Caco-2 (cell line): ENCODE results near the gene HMCES. TPM values are rescaled to one million over a fixed set of nuclear protein-coding genes. Genes with fewer than 3 reads are reported as not detected.

Experiments
- BruUV-seq: library from RNA; stranded (reverse); fragments of 400-500 nt; replicated peaks from 2 replicates; lab custom pipeline; 2021; lab: Mats Ljungman, UMichigan
- CTCF ChIA-PET: fragments of 300-600 bp; sonication (Branson Sonifier 250); formaldehyde crosslinking; loops from one replicate; lab custom pipeline; 2022; ENCODE audit warnings: antibody characterized with exemption; lab: Charles Lee
- POLR2A ChIA-PET: fragments of 300-600 bp; sonication (Branson Sonifier 250); formaldehyde crosslinking; loops from one replicate; lab custom pipeline; 2022; ENCODE audit warnings: antibody characterized with exemption; lab: Charles Lee
- DNase-seq, 2 experiments: peaks; one replicate each; pipeline versions ENCODE4 v3.0.0 to v3.0.0-alpha.2; 2020 to 2022
- H3K27me3 ChIP-seq: replicated peaks from 2 replicates; pipeline ENCODE4 v1.6.0; 2011; ENCODE audit warnings: low read length; ENCODE audit not compliant: control insufficient read depth, insufficient read depth
- H3K36me3 ChIP-seq: 2 replicates; pipeline ENCODE4 v1.5.1; 2011; ENCODE audit warnings: low read length; ENCODE audit not compliant: control insufficient read depth, insufficient read depth
- H3K4me1 ChIP-seq: fragments of 250-450 bp; sonication (Bioruptor Pico); 2 replicates; pipeline ENCODE4 v1.5.1; 2020; ENCODE audit warnings: mild to moderate bottlenecking
- H3K4me3 ChIP-seq: 2 replicates; pipeline ENCODE4 v1.5.1; 2011; ENCODE audit warnings: low read depth, mild to moderate bottlenecking, control low read depth, low read length
- H3K9me3 ChIP-seq: fragments of 250-450 bp; sonication (Bioruptor Pico); 2 replicates; pipeline ENCODE4 v1.5.1; 2020; ENCODE audit warnings: mild to moderate bottlenecking, moderate library complexity
- H3K27ac Mint-ChIP-seq: one replicate; pipeline ENCODE4 v1.8.0; 2022; ENCODE audit warnings: mixed read lengths; ENCODE audit not compliant: unreplicated experiment
- H3K27me3 Mint-ChIP-seq: one replicate; pipeline ENCODE4 v1.8.0; 2022; ENCODE audit warnings: mixed read lengths; ENCODE audit not compliant: insufficient read depth, unreplicated experiment
- H3K36me3 Mint-ChIP-seq: one replicate; pipeline ENCODE4 v1.8.0; 2022; ENCODE audit warnings: mild to moderate bottlenecking, mixed read lengths; ENCODE audit not compliant: insufficient read depth, unreplicated experiment
- H3K4me1 Mint-ChIP-seq: one replicate; pipeline ENCODE4 v1.8.0; 2022; ENCODE audit warnings: low read depth, mixed read lengths; ENCODE audit not compliant: unreplicated experiment
- H3K4me3 Mint-ChIP-seq: one replicate; pipeline ENCODE4 v1.8.0; 2022; ENCODE audit warnings: mild to moderate bottlenecking, moderate library complexity, mixed read lengths; ENCODE audit not compliant: unreplicated experiment
- H3K9me3 Mint-ChIP-seq: one replicate; pipeline ENCODE4 v1.8.0; 2022; ENCODE audit warnings: mixed read lengths; ENCODE audit not compliant: unreplicated experiment
- CTCF ChIP-seq, 2 experiments: fragments of 200-600 bp in 1 of 2; IDR thresholded peaks; 1 replicate in 1 of 2; 2 replicates in 1 of 2; pipeline versions ENCODE4 v1.5.1 to v1.8.0; 2011 to 2022; ENCODE audit warnings: antibody characterized with exemption in 1 of 2, control low read depth in 1 of 2, inconsistent platforms in 1 of 2, low read depth in 1 of 2, low read length in 1 of 2, mild to moderate bottlenecking in 1 of 2, moderate library complexity in 1 of 2; ENCODE audit not compliant: insufficient read depth in 1 of 2, severe bottlenecking in 1 of 2, unreplicated experiment in 1 of 2
- intact Hi-C: fragments of 100-400 bp; cut with micrococcal nuclease; formaldehyde crosslinking; loops from one replicate; pipeline ENCODE4 v1.10.0; 2022; ENCODE audit not compliant: unreplicated experiment
- total RNA-seq: library from RNA; stranded (reverse); gene quantifications from 2 replicates; pipeline ENCODE4 v1.2.3, GENCODE V29; 2022

The HMCES gene
- total RNA-seq, 1 experiment from 2014 or later: 47.7 TPM

GRCh38 chr3:129234441-129234840, 44.2 kb upstream of the HMCES start:
- intact Hi-C loops: no loop called here
- no peak for TF ChIP-seq CTCF (IDR thresholded peaks at IDR 0.05; ENCODE audit: insufficient read depth in 1 of 2, low read depth in 1 of 2, low read length in 1 of 2, severe bottlenecking in 1 of 2, unreplicated experiment in 1 of 2)
- no peaks in the 10 kb centered on the region for H3K4me1 ChIP-seq
- H3K36me3 ChIP-seq: no peaks in the 10 kb centered on the region
- Mint-ChIP-seq H3K4me1 (no peaks in the 10 kb centered on the region), H3K9me3 (no peaks in the 10 kb centered on the region), H3K4me3 (no peak overlapping the region), H3K36me3 (no peaks in the 10 kb centered on the region), H3K27ac (no peak overlapping the region), H3K27me3 (no peaks in the 10 kb centered on the region)
- POLR2A ChIA-PET: no interaction called here
- no peaks in the 10 kb centered on the region for H3K27me3 ChIP-seq
- CTCF ChIA-PET: no interaction called here
- no peak overlapping the region for H3K4me3 ChIP-seq
- BruUV-seq: no TSS peak
- no peak for DNase-seq
- H3K9me3 ChIP-seq: no peaks in the 10 kb centered on the region

- no peak overlapping the region for H3K27ac Mint-ChIP-seq
- POLR2A ChIA-PET: no interaction called here
- Histone ChIP-seq H3K4me3 (no peak overlapping the region), H3K27me3 (no peaks in the 10 kb centered on the region), H3K9me3 (no peaks in the 10 kb centered on the region), H3K4me1 (no peaks in the 10 kb centered on the region), H3K36me3 (no peaks in the 10 kb centered on the region)
- no peaks in the 10 kb centered on the region for H3K9me3 Mint-ChIP-seq
- CTCF ChIA-PET: no interaction called here
- H3K27me3 Mint-ChIP-seq: no peaks in the 10 kb centered on the region
- BruUV-seq: no TSS peak
- no peak for DNase-seq
- no peaks in the 10 kb centered on the region for H3K4me1 Mint-ChIP-seq
- TF ChIP-seq CTCF (IDR thresholded peaks at IDR 0.05; ENCODE audit: insufficient read depth in 1 of 2, low read depth in 1 of 2, low read length in 1 of 2, severe bottlenecking in 1 of 2, unreplicated experiment in 1 of 2): no peak
- no peak overlapping the region for H3K4me3 Mint-ChIP-seq
- H3K36me3 Mint-ChIP-seq: no peaks in the 10 kb centered on the region
- intact Hi-C loops: no loop called here
Measured at GRCh38 chr3:129235344-129235917, 43.2 kb upstream of the HMCES start.

- Mint-ChIP-seq H3K27me3 (no peaks in the 10 kb centered on the region), H3K9me3 (no peaks in the 10 kb centered on the region), H3K36me3 (no peaks in the 10 kb centered on the region), H3K27ac (no peak overlapping the region), H3K4me3 (no peak overlapping the region), H3K4me1 (no peaks in the 10 kb centered on the region)
- no peak for DNase-seq
- Histone ChIP-seq H3K4me3 (no peak overlapping the region), H3K27me3 (no peaks in the 10 kb centered on the region), H3K36me3 (no peaks in the 10 kb centered on the region), H3K4me1 (no peaks in the 10 kb centered on the region), H3K9me3 (no peaks in the 10 kb centered on the region)
- ChIA-PET CTCF (interaction anchor here (0.6 kb wide), 1 partner anchor 269 kb away, joined by 3 read pairs; no protein-coding TSS in a partner anchor), POLR2A (no interaction called here)
- TF ChIP-seq CTCF (IDR thresholded peaks at IDR 0.05; ENCODE audit: insufficient read depth in 1 of 2, low read depth in 1 of 2, low read length in 1 of 2, severe bottlenecking in 1 of 2, unreplicated experiment in 1 of 2): no peak
- intact Hi-C loops: no loop called here
- no TSS peak for BruUV-seq
Measured at GRCh38 chr3:129238945-129239705, 39.5 kb upstream of the HMCES start.
